Activated CD8-positive, alpha-beta T cell treated with anti-CD3 and anti-CD28 coated beads for 36 hours (primary cell): Measurements from ENCODE around the gene LOC128125822.

Source experiments
- ATAC-seq: fragments of 200-7000 bp; cut with Tn5 transposase; one replicate; pipeline ENCODE4 v1.10.0; 2021; ENCODE audit warnings: mild to moderate bottlenecking, moderate library complexity
- CTCF ChIA-PET: fragments of 350-600 bp; sonication (Branson Sonifier 250); formaldehyde crosslinking; loops from one replicate; lab custom pipeline; 2021; ENCODE audit warnings: antibody characterized with exemption; lab: Charles Lee
- POLR2A ChIA-PET: fragments of 350-600 bp; sonication (Branson Sonifier 250); formaldehyde crosslinking; loops from one replicate; lab custom pipeline; 2021; ENCODE audit warnings: antibody characterized with exemption; lab: Charles Lee
- DNase-seq: peaks from one replicate; pipeline ENCODE4 v3.0.0-alpha.2; 2020
- H3K27ac Mint-ChIP-seq: one replicate; pipeline ENCODE4 v1.8.0; 2021; ENCODE audit warnings: mild to moderate bottlenecking, mixed read lengths
- H3K27me3 Mint-ChIP-seq: one replicate; pipeline ENCODE4 v1.8.0; 2021; ENCODE audit warnings: mixed read lengths
- H3K36me3 Mint-ChIP-seq: one replicate; pipeline ENCODE4 v1.8.0; 2021; ENCODE audit warnings: low read depth, mixed read lengths
- H3K4me1 Mint-ChIP-seq: one replicate; pipeline ENCODE4 v1.8.0; 2021; ENCODE audit warnings: low read depth, mixed read lengths
- H3K4me3 Mint-ChIP-seq: one replicate; pipeline ENCODE4 v1.8.0; 2021; ENCODE audit warnings: mild to moderate bottlenecking, moderate library complexity, mixed read lengths
- H3K9me3 Mint-ChIP-seq: one replicate; pipeline ENCODE4 v1.8.0; 2021; ENCODE audit warnings: mixed read lengths
- CTCF ChIP-seq: fragments of 200-600 bp; IDR thresholded peaks from one replicate; pipeline ENCODE4 v1.8.0; 2022; ENCODE audit warnings: antibody characterized with exemption, mild to moderate bottlenecking
- intact Hi-C: fragments of 100-400 bp; cut with micrococcal nuclease; formaldehyde crosslinking; loops from one replicate; pipeline ENCODE4 v1.10.0; 2022

LOC128125822 gene

GRCh38 chr6:63533952-63534351 lies 38.3 kb upstream of the LOC128125822 start:
- H3K36me3 Mint-ChIP-seq: no peaks in the 10 kb centered on the region
- H3K9me3 Mint-ChIP-seq: no peaks in the 10 kb centered on the region
- DNase-seq (no peak), ATAC-seq (no peak)
- H3K4me3 Mint-ChIP-seq: no peak overlapping the region
- no peak overlapping the region for H3K27ac Mint-ChIP-seq
- CTCF ChIA-PET: no interaction called here
- H3K4me1 Mint-ChIP-seq: peaks cover 7% of the 10 kb centered on the region
- peaks cover 1% of the 10 kb centered on the region for H3K27me3 Mint-ChIP-seq
- POLR2A ChIA-PET: no interaction called here
- intact Hi-C loops: no loop called here
- no peak for TF ChIP-seq CTCF

- DNase-seq: no peak
- no peaks in the 10 kb centered on the region for H3K4me1 Mint-ChIP-seq
- intact Hi-C loops: no loop called here
- H3K9me3 Mint-ChIP-seq: no peaks in the 10 kb centered on the region
- CTCF ChIA-PET: no interaction called here
- no peak overlapping the region for H3K27ac Mint-ChIP-seq
- no peak for TF ChIP-seq CTCF
- peaks cover 10% of the 10 kb centered on the region for H3K27me3 Mint-ChIP-seq
- H3K36me3 Mint-ChIP-seq: no peaks in the 10 kb centered on the region
- ATAC-seq: no peak
- POLR2A ChIA-PET: no interaction called here
- no peak overlapping the region for H3K4me3 Mint-ChIP-seq
Measured at GRCh38 chr6:63537201-63537958, 34.9 kb upstream of the LOC128125822 start.

GRCh38 chr6:63537959-63538300 lies 34.4 kb upstream of the LOC128125822 start:
- intact Hi-C loops: no loop called here
- Mint-ChIP-seq H3K36me3 (no peaks in the 10 kb centered on the region), H3K4me3 (no peak overlapping the region), H3K27ac (no peak overlapping the region), H3K9me3 (no peaks in the 10 kb centered on the region), H3K4me1 (no peaks in the 10 kb centered on the region), H3K27me3 (peaks cover 15% of the 10 kb centered on the region)
- DNase-seq (no peak), ATAC-seq (no peak)
- POLR2A ChIA-PET: no interaction called here
- TF ChIP-seq CTCF: no peak
- CTCF ChIA-PET: no interaction called here

- intact Hi-C loops: no loop called here
- ChIA-PET CTCF (no interaction called here), POLR2A (no interaction called here)
- Mint-ChIP-seq H3K4me1 (no peaks in the 10 kb centered on the region), H3K4me3 (no peak overlapping the region), H3K36me3 (no peaks in the 10 kb centered on the region), H3K9me3 (no peaks in the 10 kb centered on the region), H3K27me3 (peaks cover 19% of the 10 kb centered on the region), H3K27ac (no peak overlapping the region)
- TF ChIP-seq CTCF: no peak
- ATAC-seq: no peak
- no peak for DNase-seq
Measured at GRCh38 chr6:63538550-63538949, 33.7 kb upstream of the LOC128125822 start.

GRCh38 chr6:63543001-63543400 lies 29.3 kb upstream of the LOC128125822 start:
- Mint-ChIP-seq H3K27me3 (peaks cover 25% of the 10 kb centered on the region), H3K4me3 (no peak overlapping the region), H3K27ac (no peak overlapping the region), H3K9me3 (no peaks in the 10 kb centered on the region), H3K36me3 (no peaks in the 10 kb centered on the region), H3K4me1 (no peaks in the 10 kb centered on the region)
- ChIA-PET POLR2A (no interaction called here), CTCF (no interaction called here)
- ATAC-seq (no peak), DNase-seq (no peak)
- TF ChIP-seq CTCF: no peak
- intact Hi-C loops: no loop called here
